Skin of body (tissue), 2 donors: Measurements from ENCODE around the gene PLEKHO1. TPM values are rescaled to one million over a fixed set of nuclear protein-coding genes. Genes with fewer than 3 reads are reported as not detected.

ENCODE experiments used
- DNase-seq: peaks from one replicate; lab custom pipeline; 2025; lab: John Stamatoyannopoulos, UW
- total RNA-seq: library from RNA; depleted of rRNA; stranded (reverse); fragments of >200 nt; gene quantifications from one replicate; pipeline ENCODE4 v1.2.3, GENCODE V29; 2014

The PLEKHO1 gene
- total RNA-seq, 1 donor from 2014 or later: 23.2 TPM

DNA sequence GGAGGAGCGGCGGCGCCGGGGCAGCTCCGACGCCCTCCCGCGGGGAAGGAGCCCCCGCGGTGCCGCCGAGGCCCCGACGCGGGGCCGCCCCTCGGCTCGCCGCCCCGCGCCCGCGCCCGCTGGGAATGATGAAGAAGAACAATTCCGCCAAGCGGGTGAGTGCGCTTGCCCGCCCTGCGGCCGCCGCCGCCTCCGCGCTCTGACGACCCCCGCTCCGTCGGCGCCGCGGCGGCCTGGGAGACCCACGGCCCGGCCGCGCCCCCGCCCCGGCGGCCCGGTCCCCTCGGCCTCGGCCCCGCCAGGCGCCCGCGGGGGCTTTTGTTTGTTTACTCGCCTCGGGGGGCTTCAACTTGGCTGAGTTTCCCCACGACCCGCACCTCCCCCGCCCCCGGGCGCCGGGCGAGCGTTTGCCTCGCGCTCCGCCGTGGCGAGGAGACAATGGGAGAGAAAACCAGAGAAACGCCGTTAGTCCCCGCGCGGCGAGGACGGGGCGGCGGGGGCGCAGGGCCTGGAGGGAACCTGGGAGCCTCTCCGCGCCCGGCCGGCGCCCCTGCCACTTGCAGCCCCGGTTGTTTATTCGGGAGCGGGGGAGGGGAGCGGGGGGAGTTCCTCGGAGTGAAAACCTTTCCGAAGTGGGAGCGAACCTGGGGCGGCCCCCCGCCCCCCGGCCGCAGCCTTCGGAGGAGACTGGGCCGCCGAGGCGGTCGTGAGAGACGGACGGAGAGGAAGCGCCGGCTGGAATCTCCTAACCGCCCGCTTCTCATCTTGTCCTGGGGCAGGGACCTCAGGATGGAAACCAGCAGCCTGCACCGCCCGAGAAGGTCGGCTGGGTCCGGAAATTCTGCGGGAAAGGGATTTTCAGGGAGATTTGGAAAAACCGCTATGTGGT is 661 bp downstream of the PLEKHO1 start:
- DNase-seq: no peak

DNA sequence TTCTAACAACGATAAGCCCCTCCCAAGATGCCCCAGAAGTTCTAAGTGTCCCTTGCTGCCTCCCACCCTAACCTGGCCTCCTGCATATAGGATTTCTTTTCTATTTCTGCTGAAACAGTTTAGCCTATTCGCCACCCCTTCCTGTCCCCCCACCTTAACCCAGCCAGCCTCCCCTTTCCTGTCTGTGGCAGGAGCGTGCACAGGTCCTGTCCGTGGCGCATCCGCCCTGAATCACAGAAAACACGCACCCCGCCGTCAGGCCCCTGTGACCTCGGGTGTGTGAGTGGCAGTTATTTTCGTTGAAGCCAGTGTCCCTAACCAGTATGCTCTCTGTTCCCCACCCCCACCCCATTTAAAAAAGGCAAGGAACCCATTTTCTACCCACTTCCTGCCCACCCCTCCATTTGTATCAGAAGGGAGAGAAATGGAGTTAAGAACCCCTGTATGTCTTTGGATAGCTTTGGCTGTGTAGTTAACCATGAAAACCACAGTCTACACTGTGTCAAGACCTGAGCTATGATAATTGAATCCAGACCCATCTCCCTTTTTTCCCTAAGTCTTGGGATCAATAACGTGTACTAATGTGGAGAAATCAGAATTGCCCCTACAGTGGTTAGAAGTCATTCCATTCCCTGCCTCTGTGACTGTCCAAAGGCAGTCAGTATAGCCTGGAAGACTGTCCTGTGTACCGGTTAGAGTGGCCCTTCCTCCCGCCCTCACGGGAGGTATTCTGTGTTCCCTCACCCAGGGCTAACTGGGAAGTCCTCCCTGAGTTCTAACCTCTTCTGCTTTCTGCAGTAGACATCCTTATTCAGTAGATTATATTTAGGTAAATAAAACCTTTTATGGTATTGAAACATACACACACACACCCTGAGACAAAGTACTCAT is 1.8 kb downstream of the PLEKHO1 start:
- no peak for DNase-seq

DNA sequence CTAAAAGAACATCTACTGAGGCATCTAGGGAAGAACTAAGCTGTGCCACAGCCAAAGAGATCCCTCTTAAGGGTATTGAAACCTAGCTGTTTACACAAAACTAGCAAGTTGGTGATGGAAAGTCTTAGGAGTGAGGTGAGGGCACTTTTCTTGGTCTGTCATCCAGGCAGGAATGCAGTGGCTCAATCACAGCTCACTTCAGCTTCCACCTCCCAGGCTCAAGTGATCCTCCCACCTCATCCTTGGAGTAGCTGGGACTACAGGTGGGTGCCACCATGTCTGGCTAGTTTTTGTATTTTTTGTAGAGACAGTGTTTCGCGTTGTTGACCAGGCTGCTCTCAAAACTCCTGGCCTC is 2.4 kb downstream of the PLEKHO1 start:
- DNase-seq: no peak

DNA sequence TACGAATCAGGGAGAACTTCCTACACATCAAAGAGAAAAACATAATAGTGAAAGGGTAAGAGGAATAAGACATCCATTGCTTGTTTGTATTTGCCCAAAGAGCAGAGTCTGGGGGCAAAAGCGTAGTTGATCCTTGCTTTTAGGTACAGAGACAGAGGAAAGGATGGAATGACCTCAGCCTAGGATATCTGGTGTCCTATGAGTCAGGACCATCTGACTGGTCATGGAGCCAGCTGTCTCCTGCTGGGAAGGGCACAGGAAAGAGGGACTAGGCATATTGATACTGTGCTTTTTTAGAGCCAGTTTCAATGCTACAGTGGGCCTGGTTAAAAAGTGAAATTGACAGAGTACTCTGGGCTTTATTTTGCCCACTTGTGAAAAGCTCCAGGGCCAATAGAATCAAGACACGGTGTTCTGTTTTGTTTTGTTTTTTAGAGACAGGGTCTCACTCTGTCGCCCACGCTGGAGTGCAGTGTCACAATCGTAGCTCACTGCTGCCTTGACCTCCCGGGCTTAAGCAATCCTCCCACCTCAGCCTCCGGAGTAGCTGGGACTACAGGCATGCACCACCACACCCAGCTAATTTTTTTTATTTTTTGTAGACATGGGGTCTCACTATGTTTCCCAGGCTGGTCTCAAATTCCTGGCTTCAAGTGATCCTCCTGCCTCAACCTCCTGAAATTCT is 3.2 kb downstream of the PLEKHO1 start:
- no peak for DNase-seq

GRCh38 chr1:150154143-150154542 is 4.4 kb downstream of the PLEKHO1 start:
- DNase-seq: no peak

DNA sequence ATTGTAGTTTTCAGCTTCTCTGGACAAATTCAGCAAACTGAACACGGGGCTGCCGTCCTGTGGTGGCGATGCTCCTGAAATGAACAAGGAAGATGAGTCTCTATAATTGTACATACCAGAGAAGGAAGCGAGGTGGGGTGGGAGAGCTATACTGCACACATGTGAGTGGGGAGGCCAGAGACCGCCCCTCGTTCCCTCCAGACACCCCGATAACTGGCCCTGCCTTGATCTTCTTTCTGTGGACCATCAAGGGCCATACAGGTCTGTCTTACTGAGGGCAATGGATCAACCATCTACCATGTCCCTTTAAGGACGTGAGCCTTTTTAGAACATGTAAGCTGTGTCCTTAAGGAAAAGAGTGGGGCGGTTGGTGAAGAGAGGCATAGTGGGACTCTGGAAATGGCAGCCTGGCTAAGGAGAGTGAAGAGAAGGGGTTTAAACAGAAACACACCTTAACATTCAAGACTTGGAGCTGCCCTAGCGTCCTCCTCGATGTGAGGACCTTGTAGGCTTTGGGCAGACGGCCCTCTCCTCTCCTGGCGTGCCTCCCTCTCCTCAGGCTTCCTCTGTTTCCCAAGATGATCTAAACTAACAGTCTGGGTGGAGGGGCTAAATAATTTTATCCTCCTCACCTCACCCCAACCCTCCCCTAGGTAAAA is 5.8 kb downstream of the PLEKHO1 start:
- DNase-seq: no peak

- no peak for DNase-seq
Measured at GRCh38 chr1:150156868-150157603, 7.3 kb downstream of the PLEKHO1 start.

DNA sequence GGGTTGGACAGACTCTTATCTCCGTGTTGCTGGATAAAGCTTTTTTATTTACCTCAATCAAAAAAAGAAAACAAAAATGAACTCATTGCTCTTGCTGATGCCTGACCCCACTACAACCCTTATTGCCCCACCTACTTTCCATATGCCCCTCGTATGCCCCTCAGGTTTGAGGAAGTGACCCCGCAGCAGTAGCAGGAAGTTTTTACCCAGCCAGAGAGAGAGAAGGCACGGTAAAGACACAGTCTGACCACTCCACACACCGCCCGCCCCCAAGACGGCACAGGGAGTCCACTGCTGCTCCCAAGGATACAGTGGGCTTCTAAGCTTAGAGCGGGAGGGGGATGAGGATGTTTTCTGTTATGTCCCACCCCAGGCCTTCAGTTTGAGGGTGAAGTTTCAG is 9.8 kb downstream of the PLEKHO1 start:
- no peak for DNase-seq

DNA sequence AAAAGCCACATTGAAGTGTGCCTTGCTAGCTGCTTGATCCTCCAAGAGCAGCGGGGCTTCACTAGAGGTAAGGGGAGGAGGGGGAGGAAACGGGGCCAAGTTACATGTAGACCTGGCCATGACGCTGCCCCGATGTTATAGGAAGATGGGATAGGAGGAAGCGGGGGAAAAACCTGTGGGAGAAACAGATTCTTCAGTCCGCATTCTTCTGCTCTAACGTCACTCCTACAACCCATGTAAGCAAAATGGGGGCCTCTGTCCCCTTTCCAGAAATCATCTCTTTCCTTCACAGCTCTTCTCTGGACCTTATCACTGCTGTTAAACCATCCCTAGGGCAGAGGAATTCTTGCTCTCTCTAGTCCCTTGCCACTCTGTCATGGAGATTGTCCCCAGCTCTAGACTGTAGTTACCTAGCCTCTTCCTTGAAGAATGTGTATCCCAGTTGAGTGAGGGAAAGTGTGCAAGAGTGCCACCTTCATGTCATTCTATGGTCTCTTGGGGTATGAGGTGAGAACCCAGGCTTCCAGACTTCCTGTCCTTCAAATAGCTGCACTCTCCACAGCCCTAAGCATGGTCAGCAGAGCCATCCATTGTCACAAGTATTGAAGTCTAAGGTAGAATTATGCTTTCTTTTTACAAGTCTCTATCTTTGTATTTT is 11.4 kb downstream of the PLEKHO1 start:
- no peak for DNase-seq

GRCh38 chr1:150161747-150162581 is 12.2 kb downstream of the PLEKHO1 start:
- DNase-seq: no peak

GRCh38 chr1:150162582-150162861 is 12.8 kb downstream of the PLEKHO1 start:
- no peak for DNase-seq

DNA sequence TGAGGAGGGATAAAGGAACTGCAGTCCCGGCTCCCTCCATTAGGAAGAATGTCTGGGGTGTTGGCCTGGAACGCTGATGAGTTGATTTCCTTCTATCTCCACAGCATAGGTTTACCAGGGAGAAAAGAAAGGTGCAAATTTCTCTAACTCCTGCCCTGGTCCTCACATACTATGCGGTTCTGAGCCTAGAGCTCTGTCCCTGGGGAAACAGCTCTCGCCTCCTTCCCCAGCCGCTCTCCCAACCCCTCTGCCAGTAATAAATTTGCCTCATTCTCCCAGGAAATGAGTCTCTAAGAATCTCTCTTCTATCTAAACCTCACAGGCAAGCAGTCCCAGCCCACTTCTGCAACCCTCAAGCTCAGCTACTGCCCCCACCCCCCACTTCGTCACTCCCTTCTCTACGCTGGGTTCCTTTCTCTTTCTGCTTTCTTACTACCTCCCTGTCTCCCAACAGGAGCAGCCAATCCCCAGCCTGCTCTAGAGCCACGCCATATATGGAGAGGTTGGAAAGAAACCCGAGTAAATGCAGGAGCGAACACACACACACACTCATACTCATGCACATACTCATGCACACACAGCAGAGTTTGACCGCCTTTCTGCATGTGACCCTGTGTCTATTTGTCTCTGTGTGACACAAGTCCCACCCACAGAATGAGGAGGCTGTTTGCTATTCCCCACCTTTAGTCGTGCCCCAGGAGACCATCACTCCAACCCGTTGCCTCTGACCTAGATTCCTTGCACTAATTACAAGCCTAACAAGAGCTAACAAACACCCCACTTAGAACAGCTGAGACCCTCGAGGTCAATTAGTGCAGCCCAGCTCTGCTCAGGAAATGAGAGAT is 13.4 kb downstream of the PLEKHO1 start:
- DNase-seq: peak; percentile 98

DNA sequence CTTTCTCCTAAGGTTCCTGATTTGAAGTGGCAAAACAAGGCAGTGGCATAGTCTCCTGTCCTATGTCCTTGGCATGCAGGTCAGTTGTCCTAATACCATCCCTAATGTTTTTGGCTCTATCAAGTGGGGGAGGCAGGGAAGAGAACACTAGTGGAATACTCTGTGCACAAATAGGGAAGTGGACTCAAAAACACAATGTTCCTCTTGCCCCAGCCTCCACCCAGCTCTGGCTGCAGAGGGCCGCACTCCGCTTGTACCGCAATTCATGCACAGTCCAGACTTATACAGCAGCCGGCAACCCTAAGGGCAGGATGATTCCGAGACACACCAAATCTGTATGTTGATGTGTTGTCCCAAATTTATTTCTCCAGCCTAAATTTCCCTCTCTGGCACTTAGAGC is 14.5 kb downstream of the PLEKHO1 start:
- DNase-seq: no peak

GRCh38 chr1:150164779-150165178 is 15.1 kb downstream of the PLEKHO1 start:
- DNase-seq: no peak

DNA sequence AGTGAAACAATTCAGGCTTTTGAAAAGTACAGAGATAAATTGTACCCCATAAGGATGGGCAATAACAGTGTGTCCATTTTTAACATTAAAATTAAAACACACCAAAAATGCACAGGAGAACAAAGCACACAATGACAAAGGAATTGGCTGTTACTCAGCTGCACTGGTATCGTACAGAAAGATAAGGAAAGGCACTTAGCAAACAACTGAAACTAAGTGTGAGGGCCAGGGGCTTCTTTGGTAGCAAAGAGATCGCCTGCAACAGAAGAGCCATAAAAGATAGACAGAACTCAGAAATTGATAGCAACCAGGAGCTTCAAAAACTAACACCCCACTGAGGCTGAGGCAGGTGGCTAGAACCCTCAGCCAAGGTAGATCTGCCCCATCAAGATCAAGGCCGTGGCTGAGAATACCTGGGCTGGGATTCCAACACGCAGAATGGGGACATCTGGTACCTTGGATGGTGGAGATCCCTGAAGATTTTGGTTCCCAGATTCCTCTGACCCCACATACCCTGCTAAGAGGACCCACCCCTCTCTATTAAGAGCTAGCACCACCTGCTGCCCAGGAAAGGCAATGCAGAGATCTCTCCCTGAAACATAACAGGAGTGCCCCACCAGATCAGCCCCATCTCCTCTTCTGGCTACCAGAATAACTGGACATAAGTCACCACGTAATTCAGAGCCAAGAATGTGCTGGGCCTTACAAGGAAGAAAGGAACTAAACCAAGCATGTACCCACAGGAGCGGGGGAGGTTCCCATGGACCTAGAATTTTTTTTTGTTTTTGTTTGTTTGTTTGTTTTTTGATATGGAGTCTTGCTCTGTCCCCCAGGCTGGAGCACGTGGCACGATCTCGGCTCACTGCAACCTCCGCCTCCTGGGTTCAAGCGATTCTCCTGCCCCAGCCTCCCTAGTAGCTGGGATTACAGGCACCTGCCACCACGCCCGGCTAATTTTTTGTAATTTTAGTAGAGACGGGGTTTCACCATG is 16.2 kb downstream of the PLEKHO1 start:
- DNase-seq: no peak

GRCh38 chr1:150168960-150169601 is 19.4 kb downstream of the PLEKHO1 start:
- no peak for DNase-seq

GRCh38 chr1:150171801-150172200 is 22.1 kb downstream of the PLEKHO1 start:
- no peak for DNase-seq
